HUES48 (cell line): ENCODE data around the gene ETV6.
A peak's percentile ranks its signal among the peaks of the same experiment; 100 is the strongest.

Experiments used
- H3K27ac ChIP-seq: one replicate; pipeline ENCODE4 v1.7.0; 2013; ENCODE audit warnings: low read depth, low read length, inconsistent platforms
- H3K27me3 ChIP-seq: 2 replicates; pipeline ENCODE4 v1.6.1; 2013; ENCODE audit warnings: mild to moderate bottlenecking, low read length; ENCODE audit not compliant: control insufficient read depth, insufficient read depth
- H3K36me3 ChIP-seq: 2 replicates; pipeline ENCODE4 v1.6.1; 2013; ENCODE audit warnings: low read length; ENCODE audit not compliant: control insufficient read depth, insufficient read depth
- H3K4me1 ChIP-seq: 2 replicates; pipeline ENCODE4 v1.6.1; 2013; ENCODE audit warnings: mild to moderate bottlenecking, low read length; ENCODE audit not compliant: control insufficient read depth, insufficient read depth
- H3K4me3 ChIP-seq: 2 replicates; pipeline ENCODE4 v1.5.1; 2013; ENCODE audit warnings: mild to moderate bottlenecking, low read depth, low read length
- H3K9ac ChIP-seq: 2 replicates; pipeline ENCODE4 v1.6.1; 2013; ENCODE audit warnings: mild to moderate bottlenecking, low read depth, low read length, moderate library complexity
- H3K9me3 ChIP-seq: 2 replicates; pipeline ENCODE4 v1.6.1; 2013; ENCODE audit warnings: low read length; ENCODE audit not compliant: control insufficient read depth, insufficient read depth

ETV6 gene

GRCh38 chr12:11649413-11650285, at the start of gene ETV6:
ETV6 (plus strand) TSS chr12:11649674; CDS start chr12:11650128, 454 bp downstream.
- H3K4me3 ChIP-seq: peak within 1 kb of the TSS; percentile 94
- peak within 1 kb of the TSS; percentile 98 for H3K27ac ChIP-seq
- peak within 1 kb of the TSS; percentile 91 for H3K9ac ChIP-seq
- H3K36me3 ChIP-seq: no peaks in the 10 kb centered on the region
- peaks cover 29% of the 10 kb centered on the region for H3K4me1 ChIP-seq
- no peaks in the 10 kb centered on the region for H3K9me3 ChIP-seq
- no peaks in the 10 kb centered on the region for H3K27me3 ChIP-seq

GRCh38 chr12:11600199-11600598, 49.3 kb upstream of the ETV6 start:
- H3K9ac ChIP-seq: no peak overlapping the region
- H3K27me3 ChIP-seq: no peaks in the 10 kb centered on the region
- H3K36me3 ChIP-seq: no peaks in the 10 kb centered on the region
- no peak overlapping the region for H3K4me3 ChIP-seq
- H3K27ac ChIP-seq: no peak overlapping the region
- no peaks in the 10 kb centered on the region for H3K9me3 ChIP-seq
- peaks cover 31% of the 10 kb centered on the region for H3K4me1 ChIP-seq

- peaks cover 31% of the 10 kb centered on the region for H3K4me1 ChIP-seq
- H3K27ac ChIP-seq: no peak overlapping the region
- no peaks in the 10 kb centered on the region for H3K36me3 ChIP-seq
- no peak overlapping the region for H3K9ac ChIP-seq
- no peak overlapping the region for H3K4me3 ChIP-seq
- H3K27me3 ChIP-seq: no peaks in the 10 kb centered on the region
- no peaks in the 10 kb centered on the region for H3K9me3 ChIP-seq
Measured at GRCh38 chr12:11601647-11602046, 47.8 kb upstream of the ETV6 start.

- Histone ChIP-seq H3K4me3 (no peak overlapping the region), H3K9ac (no peak overlapping the region)
Measured at GRCh38 chr12:11607313-11608081, 42.0 kb upstream of the ETV6 start.

GRCh38 chr12:11609045-11609444, 40.4 kb upstream of the ETV6 start:
- peak overlapping the region; percentile 49 for H3K4me3 ChIP-seq
- peak overlapping the region; percentile 76 for H3K9ac ChIP-seq
- H3K27me3 ChIP-seq: no peaks in the 10 kb centered on the region
- no peaks in the 10 kb centered on the region for H3K9me3 ChIP-seq
- peak overlapping the region; percentile 93 for H3K27ac ChIP-seq
- H3K36me3 ChIP-seq: no peaks in the 10 kb centered on the region
- H3K4me1 ChIP-seq: peaks cover 28% of the 10 kb centered on the region

More at GRCh38 chr12:11607313-11608081, 42.0 kb upstream of the ETV6 start:
- Histone ChIP-seq H3K9me3 (no peaks in the 10 kb centered on the region), H3K27me3 (no peaks in the 10 kb centered on the region), H3K4me1 (peaks cover 38% of the 10 kb centered on the region), H3K27ac (peak overlapping the region; percentile 51), H3K36me3 (no peaks in the 10 kb centered on the region)

- H3K4me1 ChIP-seq: peaks cover 10% of the 10 kb centered on the region
- no peak overlapping the region for H3K9ac ChIP-seq
- no peak overlapping the region for H3K4me3 ChIP-seq
- H3K27ac ChIP-seq: no peak overlapping the region
- H3K27me3 ChIP-seq: no peaks in the 10 kb centered on the region
- H3K9me3 ChIP-seq: no peaks in the 10 kb centered on the region
- no peaks in the 10 kb centered on the region for H3K36me3 ChIP-seq
Measured at GRCh38 chr12:11615481-11615880, 34.0 kb upstream of the ETV6 start.

GRCh38 chr12:11618046-11618445, 31.4 kb upstream of the ETV6 start:
- Histone ChIP-seq H3K27me3 (no peaks in the 10 kb centered on the region), H3K27ac (no peak overlapping the region), H3K9me3 (no peaks in the 10 kb centered on the region), H3K4me1 (peaks cover 23% of the 10 kb centered on the region), H3K9ac (no peak overlapping the region), H3K36me3 (no peaks in the 10 kb centered on the region), H3K4me3 (no peak overlapping the region)

GRCh38 chr12:11621797-11622423, 27.6 kb upstream of the ETV6 start:
- peaks cover 34% of the 10 kb centered on the region for H3K4me1 ChIP-seq
- no peak overlapping the region for H3K9ac ChIP-seq
- peak overlapping the region; percentile 58 for H3K27ac ChIP-seq
- 0 out of 2 replicates have a peak, but pooled peaks cover 2% of the 10 kb centered on the region for H3K9me3 ChIP-seq
- no peaks in the 10 kb centered on the region for H3K27me3 ChIP-seq
- no peaks in the 10 kb centered on the region for H3K36me3 ChIP-seq
- H3K4me3 ChIP-seq: no peak overlapping the region

- H3K4me3 ChIP-seq: no peak overlapping the region
- no peaks in the 10 kb centered on the region for H3K36me3 ChIP-seq
- peak overlapping the region; percentile 58 for H3K27ac ChIP-seq
- peak overlapping the region; percentile 23; the same call in 1 of the 2 replicates for H3K9ac ChIP-seq
- no peaks in the 10 kb centered on the region for H3K27me3 ChIP-seq
- H3K9me3 ChIP-seq: 0 out of 2 replicates have a peak, but pooled peaks cover 2% of the 10 kb centered on the region
- peaks cover 34% of the 10 kb centered on the region for H3K4me1 ChIP-seq
Measured at GRCh38 chr12:11622876-11623281, 26.6 kb upstream of the ETV6 start.

- no peak overlapping the region for H3K4me3 ChIP-seq
- H3K27me3 ChIP-seq: no peaks in the 10 kb centered on the region
- H3K4me1 ChIP-seq: peaks cover 29% of the 10 kb centered on the region
- no peaks in the 10 kb centered on the region for H3K36me3 ChIP-seq
- H3K27ac ChIP-seq: peak overlapping the region; percentile 58
- peak overlapping the region; percentile 23; the same call in 1 of the 2 replicates for H3K9ac ChIP-seq
- H3K9me3 ChIP-seq: 0 out of 2 replicates have a peak, but pooled peaks cover 2% of the 10 kb centered on the region
Measured at GRCh38 chr12:11623382-11623781, 26.1 kb upstream of the ETV6 start.
